K562 (cell line): Measurements from ENCODE around the gene XPR1. TPM values are rescaled to one million over a fixed set of nuclear protein-coding genes. Genes with fewer than 3 reads are reported as not detected.

Experiments
- ATAC-seq: fragments of 200-7000 bp; cut with Tn5 transposase; 3 replicates; pipeline ENCODE4 v1.9.1; 2020; ENCODE audit warnings: moderate library complexity
- BruUV-seq: library from RNA; stranded (reverse); fragments of 400-500 nt; replicated peaks from 2 replicates; lab custom pipeline; 2021; lab: Mats Ljungman, UMichigan
- CTCF ChIA-PET: fragments of 300-600 bp; formaldehyde crosslinking; extraction: SDS; loops from one replicate; lab custom pipeline; 2021; ENCODE audit warnings: low intra/inter-chr PET ratio; lab: Yijun Ruan, JAX
- POLR2A ChIA-PET: fragments of 300-600, 350-650 bp; sonication (Branson Sonifier 250); formaldehyde crosslinking; extraction: SDS; loops from one replicate; lab custom pipeline; 2021; ENCODE audit warnings: antibody characterized with exemption, inconsistent platforms; lab: Yijun Ruan, JAX
- DNase-seq, 4 experiments: peaks; one replicate each; pipeline versions ENCODE4 v3.0.0 to v3.0.0-alpha.2; 2011 to 2018; ENCODE audit warnings: low spot score in 3 of 4, mixed read lengths in 3 of 4; ENCODE audit errors: extremely low read depth in 1 of 4
- FAIRE-seq: peaks from 2 replicates; lab custom pipeline; 2011; peaks lifted over from hg19 to GRCh38; lab: Jason Lieb, UNC
- H2AFZ ChIP-seq: 2 replicates; pipeline ENCODE4 v1.6.0; 2011; ENCODE audit warnings: low read depth, low read length, control low read depth, inconsistent platforms
- H3K27ac ChIP-seq: fragments of 200-600 bp; 3 replicates; pipeline ENCODE4 v1.8.0; 2011; ENCODE audit warnings: low read depth, mild to moderate bottlenecking, control low read depth, inconsistent platforms, low read length, moderate library complexity, mixed read lengths; ENCODE audit errors: extremely low read depth
- H3K27me3 ChIP-seq, 2 experiments: fragments of 300-600 bp in 1 of 2; 2 replicates in 1 of 2; 3 replicates in 1 of 2; pipeline versions ENCODE4 v1.6.0 to v1.8.0; 2011; ENCODE audit warnings: inconsistent platforms in 2 of 2, low read length in 2 of 2, mild to moderate bottlenecking in 1 of 2, mixed read lengths in 1 of 2, moderate library complexity in 1 of 2; ENCODE audit not compliant: control insufficient read depth in 2 of 2, insufficient read depth in 2 of 2
- H3K36me3 ChIP-seq: fragments of 300-600 bp; 3 replicates; pipeline ENCODE4 v1.8.0; 2011; ENCODE audit warnings: mild to moderate bottlenecking, low read length, inconsistent platforms; ENCODE audit not compliant: control insufficient read depth, insufficient read depth
- H3K4me1 ChIP-seq, 2 experiments: fragments of 200-600 bp in 1 of 2; replicated peaks in 1 of 2; 2 replicates in 1 of 2; 3 replicates in 1 of 2; pipeline versions ENCODE4 v1.5.1 to v1.8.0; 2011; ENCODE audit warnings: inconsistent platforms in 2 of 2, low read length in 2 of 2, mild to moderate bottlenecking in 1 of 2, mixed read lengths in 1 of 2, moderate library complexity in 1 of 2; ENCODE audit not compliant: control insufficient read depth in 2 of 2, insufficient read depth in 2 of 2
- H3K4me2 ChIP-seq: 2 replicates; pipeline ENCODE4 v1.6.1; 2011; ENCODE audit warnings: low read length, control low read depth, inconsistent platforms, mixed read lengths; ENCODE audit not compliant: insufficient read depth
- H3K4me3 ChIP-seq: fragments of 200-600 bp; sonication (generic), shearing (Covaris generic); 2 replicates; pipeline ENCODE4 v1.5.1; 2016; ENCODE audit warnings: control low read depth, inconsistent platforms
- H3K79me2 ChIP-seq: fragments of 200-600 bp; 3 replicates; pipeline ENCODE4 v1.8.0; 2011; ENCODE audit warnings: low read length, inconsistent platforms; ENCODE audit not compliant: control insufficient read depth, insufficient read depth
- H3K9ac ChIP-seq, 2 experiments: 2 replicates each; pipeline versions ENCODE4 v1.6.0 to v1.6.1; 2011; ENCODE audit warnings: low read depth in 2 of 2, low read length in 2 of 2, control low read depth in 1 of 2, inconsistent platforms in 1 of 2, mild to moderate bottlenecking in 1 of 2, mixed read lengths in 1 of 2; ENCODE audit not compliant: insufficient read depth in 1 of 2
- H3K9me1 ChIP-seq: one replicate; pipeline ENCODE4 v1.6.0; 2011; ENCODE audit warnings: inconsistent platforms, mild to moderate bottlenecking, low read length, moderate library complexity; ENCODE audit not compliant: control insufficient read depth, insufficient read depth
- H3K9me3 ChIP-seq: replicated peaks from 2 replicates; pipeline ENCODE4 v1.5.1; 2011; ENCODE audit warnings: low read depth, low read length, inconsistent platforms; ENCODE audit not compliant: control insufficient read depth, insufficient read depth
- H4K20me1 ChIP-seq: replicated peaks from 2 replicates; pipeline ENCODE4 v1.6.1; 2011; ENCODE audit warnings: low read length, inconsistent platforms, mixed read lengths; ENCODE audit not compliant: control insufficient read depth, insufficient read depth
- ARID4B ChIP-seq: sonication (generic); formaldehyde crosslinking; IDR thresholded peaks from 2 replicates; pipeline ENCODE4 v1.8.0; 2022; ENCODE audit warnings: mild to moderate bottlenecking, missing genetic modification reagents
- CUX1 ChIP-seq: fragments of 200-800 bp; sonication (Bioruptor generic); IDR thresholded peaks from 2 replicates; pipeline ENCODE4 v1.6.1; 2016; ENCODE audit warnings: missing genetic modification characterization, missing compliant biosample characterization
- LEF1 ChIP-seq: fragments of 450-650 bp; IDR thresholded peaks from 2 replicates; pipeline ENCODE4 v1.6.1; 2016; ENCODE audit warnings: mild to moderate bottlenecking
- MCM5 ChIP-seq: fragments of 450-650 bp; IDR thresholded peaks from 2 replicates; pipeline ENCODE4 v1.6.1; 2016; ENCODE audit warnings: low read depth
- NR2C2 ChIP-seq, 2 experiments: fragments of 200-800 bp in 1 of 2; sonication (Bioruptor generic) in 1 of 2; sonication (generic) in 1 of 2; formaldehyde crosslinking in 1 of 2; IDR thresholded peaks; 2 replicates each; pipeline versions ENCODE4 v1.6.1 to v1.8.0; 2016 to 2022; ENCODE audit warnings: mild to moderate bottlenecking in 1 of 2, missing compliant biosample characterization in 1 of 2, missing genetic modification characterization in 1 of 2, missing genetic modification reagents in 1 of 2
- TBP ChIP-seq: optimal IDR thresholded peaks from 2 replicates; pipeline ENCODE3; 2011; ENCODE audit warnings: low read depth, low read length, improper control_type of control experiment
- TRIM25 ChIP-seq: fragments of 450-650 bp; IDR thresholded peaks from 2 replicates; pipeline ENCODE4 v1.7.0; 2016; ENCODE audit warnings: borderline replicate concordance
- WGBS: fragments of 100-300 bp; shearing (Covaris generic); methylation state at CpG from one replicate; pipeline ENCODE4 v1.1.6; 2016; ENCODE audit warnings: low coverage, mixed read lengths; ENCODE audit not compliant: insufficient coverage; ENCODE audit errors: missing lambda C conversion rate; 5-methylcytosine and 5-hydroxymethylcytosine counted together
- in situ Hi-C: fragments of 300-500 bp; cut with MboI; formaldehyde crosslinking; loops from 4 replicates; pipeline ENCODE4 v1.15.0; 2018; ENCODE audit warnings: inconsistent platforms, mixed read lengths
- intact Hi-C: fragments of 100-400 bp; cut with micrococcal nuclease; formaldehyde crosslinking; loops from 2 replicates; pipeline ENCODE4 v1.14.2; 2022
- polyA plus RNA-seq, 8 experiments: library from polyadenylated mRNA; depleted of rRNA in 4 of 8; stranded (reverse) in 5 of 8; unstranded in 3 of 8; fragments of >200 nt; fragmentation: Nextera tagmentation in 2 of 8; fragmentation: Illumina TruSeq in 1 of 8; extraction: Ambion mirVana in 2 of 8; extraction: Trizol in 1 of 8; gene quantifications; 2 replicates each; pipeline versions ENCODE4 v1.2.1 to v1.2.3, GENCODE V29; 2011 to 2014; ENCODE audit warnings: inconsistent platforms in 1 of 8, missing spikeins in 1 of 8
- total RNA-seq, 7 experiments: library from RNA; depleted of rRNA in 6 of 7; stranded (reverse); fragments of >200 nt in 6 of 7; fragmentation: Illumina TruSeq in 2 of 7; extraction: Trizol in 2 of 7; gene quantifications; 2 replicates each; pipeline versions ENCODE4 v1.2.1 to v1.2.3, GENCODE V29; 2011 to 2021; ENCODE audit warnings: low replicate concordance in 1 of 7

The XPR1 gene
- total and polyA plus RNA-seq, 9 of the 15 experiments (the other 6 are each of a cell fraction or from before 2014, with no cell fraction given) = 3.0 to 66.2 (median 38.6) TPM

- no peak for TF ChIP-seq ARID4B (CRISPR knock-in tag)
- no peak for TF ChIP-seq MCM5
- no peak for TF ChIP-seq LEF1
These were observed 14.7 kb downstream of the XPR1 start (continued) for GRCh38 chr1:180646547-180646946.

- Histone ChIP-seq H3K79me2 (peaks cover 77% of the 10 kb centered on the region), H3K4me2 (no peak overlapping the region), H4K20me1 (no peaks in the 10 kb centered on the region), H3K9ac (no peak overlapping the region), H3K27ac (no peak overlapping the region), H3K9me1 (no peaks in the 10 kb centered on the region), H2AFZ (no peak overlapping the region), H3K4me1 (no peaks in the 10 kb centered on the region), H3K9me3 (peaks cover under 1% of the 10 kb centered on the region; the same call in 1 of the 2 replicates), H3K36me3 (no peaks in the 10 kb centered on the region; the same call in 1 of the 3 replicates), H3K4me3 (no peak overlapping the region), H3K27me3 (no peaks in the 10 kb centered on the region)
- intact Hi-C loops = no loop called here
- BruUV-seq = no TSS peak
- peak; percentile 58 for ATAC-seq
- no peak for DNase-seq
- 100% methylated on average over 2 of the region's 2 CpGs for WGBS
- no peak for FAIRE-seq
- ChIA-PET CTCF (no interaction called here), POLR2A (interaction anchor here (0.6 to 1.5 kb wide), 6 partner anchors 9 to 86 kb away, joined by 3 to 5 read pairs (median 4); no protein-coding TSS in a partner anchor)
- in situ Hi-C loops = no loop called here
- TF ChIP-seq CUX1 (CRISPR knock-in tag) (no peak), TRIM25 (no peak), NR2C2 (CRISPR knock-in tag; IDR thresholded peaks at IDR 0.05) (no peak), NR2C2 (tag; IDR thresholded peaks at IDR 0.05) (no peak), TBP (no peak)
These were observed 21.0 kb downstream of the XPR1 start for GRCh38 chr1:180652792-180653191.
